KBM-7 (cell line): ENCODE measurements around the gene ZNF521.

Experiments
- DNase-seq: peaks from one replicate; pipeline ENCODE4 v3.0.0-alpha.2; 2015
- in situ Hi-C: fragments of 300-500 bp; cut with MboI; formaldehyde crosslinking; loops from 2 replicates; pipeline ENCODE4 v1.14.3; 2020; ENCODE audit warnings: low sequenced_read_pairs, low pct_unique_long_range_greater_than_20kb, mixed read lengths

The ZNF521 gene

GRCh38 chr18:25074925-25075324 is 277.0 kb downstream of the ZNF521 start:
- DNase-seq = no peak
- in situ Hi-C loops = no loop called here

GRCh38 chr18:25072205-25072604 is 279.8 kb downstream of the ZNF521 start:
- no peak for DNase-seq
- in situ Hi-C loops = no loop called here

DNA sequence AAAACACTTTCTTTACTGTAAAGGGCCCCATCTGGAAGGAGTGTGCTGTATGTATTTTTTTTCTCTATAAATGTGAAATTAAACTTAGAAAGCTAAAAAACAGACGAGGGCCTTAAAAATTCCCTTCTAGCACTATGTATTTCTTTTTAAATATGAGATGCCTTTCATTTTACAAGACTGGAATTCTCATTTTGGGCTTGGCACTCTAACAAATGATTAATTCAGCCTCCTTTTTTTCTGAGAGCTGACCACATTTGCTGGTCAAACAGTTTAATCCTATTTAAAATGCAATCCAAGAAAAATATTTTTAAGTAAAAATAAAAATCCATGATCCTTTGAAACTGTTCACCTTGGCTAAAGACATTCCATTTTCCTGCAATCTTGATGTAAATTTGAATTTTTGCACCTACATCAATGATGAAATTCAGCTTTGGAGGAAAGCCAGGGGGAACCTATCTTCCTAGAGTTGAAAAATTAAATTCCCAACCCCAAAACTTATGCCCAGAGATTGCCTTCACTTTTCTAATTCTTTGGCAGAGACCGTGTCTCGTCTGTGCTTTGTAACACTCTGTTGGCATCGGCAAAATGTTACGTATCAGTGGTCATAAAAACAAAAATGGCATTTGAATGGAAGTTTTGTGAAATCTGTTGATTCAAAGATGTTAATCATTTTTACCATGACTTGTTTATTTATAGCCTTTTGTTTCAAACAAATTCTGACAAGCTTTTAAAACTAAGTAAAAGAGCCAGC is 284.5 kb downstream of the ZNF521 start:
- no peak for DNase-seq
- in situ Hi-C loops = no loop called here

- in situ Hi-C loops = no loop called here
- DNase-seq = no peak
Measured at GRCh38 chr18:25066516-25066915, 285.4 kb downstream of the ZNF521 start.

DNA sequence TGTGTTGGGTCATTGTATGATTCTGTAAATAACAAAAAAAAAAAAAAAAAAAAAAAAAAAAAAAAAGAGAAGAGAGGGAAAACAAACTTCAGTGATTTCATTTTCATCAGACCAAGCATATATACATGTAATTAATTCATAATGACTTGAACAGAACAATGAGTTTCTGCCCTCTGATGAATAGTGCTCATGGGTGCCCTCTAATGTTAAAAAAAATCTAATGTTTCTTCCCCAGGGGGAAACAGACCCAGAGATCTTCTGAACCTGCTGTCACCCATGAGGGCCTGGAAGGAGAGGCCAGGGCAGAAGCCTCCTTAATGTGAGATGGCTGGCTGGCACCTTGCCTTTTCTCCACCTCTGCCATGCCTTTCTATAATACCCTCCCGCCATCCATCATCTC is 289.2 kb downstream of the ZNF521 start:
- in situ Hi-C loops = no loop called here
- peak; percentile 18 for DNase-seq

- no peak for DNase-seq
- in situ Hi-C loops = no loop called here
Measured at GRCh38 chr18:25061395-25061794, 290.6 kb downstream of the ZNF521 start.

GRCh38 chr18:25058521-25058920 is 293.4 kb downstream of the ZNF521 start:
- DNase-seq = peak; percentile 9
- in situ Hi-C loops = no loop called here

DNA sequence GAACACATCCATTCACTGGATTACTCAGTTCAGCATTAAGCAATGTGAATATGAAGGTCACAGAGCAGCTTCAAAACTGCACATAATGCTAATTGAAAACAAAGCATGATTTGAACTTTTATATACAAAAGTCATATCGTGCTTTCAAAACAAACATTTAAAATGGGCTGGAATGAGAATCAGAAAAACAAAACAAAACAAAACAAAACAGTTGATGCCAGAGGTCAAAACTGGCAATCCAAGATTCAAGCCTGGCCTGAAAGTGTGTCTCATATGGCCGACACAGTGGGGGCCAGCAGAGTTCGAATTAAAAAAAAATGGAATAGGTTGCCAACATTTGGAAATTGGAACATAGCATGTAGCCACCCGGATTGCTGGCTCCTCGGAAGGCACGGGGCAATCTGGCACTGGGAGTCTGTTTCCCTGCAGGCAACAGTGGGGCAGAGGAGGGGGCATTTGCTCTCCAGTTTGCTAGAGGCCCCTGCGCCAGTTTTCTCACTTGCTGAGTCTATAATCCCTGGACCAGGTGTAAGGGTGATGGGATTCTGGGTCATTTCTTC is 294.4 kb downstream of the ZNF521 start:
- in situ Hi-C loops = no loop called here
- DNase-seq = no peak

- in situ Hi-C loops = no loop called here
Measured at GRCh38 chr18:25056429-25056828, 295.5 kb downstream of the ZNF521 start.

DNA sequence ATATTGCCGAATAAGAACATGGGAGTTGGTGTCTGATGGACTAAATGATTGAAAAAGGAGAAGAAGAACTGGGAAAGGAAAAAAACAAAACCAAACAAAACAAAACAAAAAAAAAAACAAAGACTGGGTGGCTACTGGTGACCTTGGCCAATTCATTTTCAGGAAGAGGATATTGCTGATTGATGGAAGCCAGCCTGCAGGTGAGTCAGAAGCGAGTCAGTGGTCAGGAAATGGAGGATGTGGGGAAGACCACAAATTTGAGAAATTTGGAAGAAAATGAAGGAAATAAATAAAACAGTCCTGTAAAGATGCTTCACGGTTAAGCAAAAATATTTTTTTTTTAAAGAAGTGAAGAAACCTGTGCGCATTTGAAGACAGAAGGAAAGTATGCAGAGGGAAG is 296.9 kb downstream of the ZNF521 start:
- peak; percentile 19 for DNase-seq
- in situ Hi-C loops = no loop called here

More at GRCh38 chr18:25056429-25056828, 295.5 kb downstream of the ZNF521 start:
- no peak for DNase-seq

DNA sequence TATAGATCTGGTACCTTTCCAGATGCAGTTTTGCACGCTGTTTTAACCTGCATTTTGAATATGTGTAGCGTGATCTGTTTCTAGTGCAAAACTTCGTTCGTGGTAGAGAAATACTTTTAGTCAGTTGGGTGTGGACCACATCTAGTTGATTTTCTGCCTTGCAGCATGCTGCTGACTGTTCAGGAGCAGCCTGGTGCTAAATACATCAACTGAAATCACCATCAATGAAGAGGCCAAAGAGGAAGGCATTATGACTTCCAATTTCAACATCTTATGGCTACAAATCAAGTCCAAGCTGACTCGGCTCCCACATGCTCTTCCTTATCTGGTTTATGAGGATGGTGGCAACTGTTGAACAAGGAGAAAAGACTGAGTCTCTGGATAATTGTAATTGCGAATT is 298.5 kb downstream of the ZNF521 start:
- in situ Hi-C loops = no loop called here
- no peak for DNase-seq

GRCh38 chr18:25052511-25052921 is 299.4 kb downstream of the ZNF521 start:
- in situ Hi-C loops = no loop called here
- no peak for DNase-seq

GRCh38 chr18:25050605-25051004 is 301.4 kb downstream of the ZNF521 start:
- in situ Hi-C loops = no loop called here
- no peak for DNase-seq

DNA sequence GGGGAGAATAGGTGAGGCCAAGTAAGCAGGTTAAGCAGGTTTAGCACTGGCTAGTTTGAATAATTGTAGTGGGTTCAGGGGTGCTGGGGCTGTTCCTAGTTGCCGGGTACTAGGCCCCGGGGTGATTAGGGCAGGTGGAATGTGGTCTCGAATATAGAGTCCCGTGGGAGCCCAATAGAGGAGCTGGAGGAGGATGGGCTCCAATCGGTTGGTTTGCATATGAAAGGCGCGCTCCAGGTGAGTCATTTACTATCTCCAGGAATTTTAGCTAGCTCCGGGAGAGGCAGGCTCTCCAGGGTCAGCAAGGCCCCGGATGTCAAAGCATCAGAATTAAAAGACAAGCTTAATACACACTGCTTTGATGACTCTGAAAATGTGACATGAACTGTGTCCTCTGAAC is 304.0 kb downstream of the ZNF521 start:
- DNase-seq = no peak
- in situ Hi-C loops = no loop called here

GRCh38 chr18:25047421-25047820 is 304.5 kb downstream of the ZNF521 start:
- in situ Hi-C loops = no loop called here
- DNase-seq = no peak

DNA sequence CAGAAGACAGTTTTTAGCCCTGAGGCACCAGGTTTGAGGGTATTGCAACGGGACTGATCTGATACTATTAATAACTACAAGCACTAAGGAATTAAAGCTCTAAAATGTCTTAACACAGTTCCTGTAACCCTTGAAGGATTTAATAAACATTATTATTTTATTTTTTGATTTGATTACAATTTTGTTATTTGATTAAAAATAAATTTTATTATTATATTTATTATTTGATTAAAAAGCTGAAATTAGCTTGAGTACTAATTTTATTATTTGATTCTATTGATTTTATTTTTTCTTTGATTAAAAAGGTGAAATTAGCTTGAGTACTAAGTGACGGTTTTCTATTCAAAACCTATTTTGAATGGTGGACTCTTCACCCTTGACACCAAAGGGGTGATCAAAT is 307.3 kb downstream of the ZNF521 start:
- DNase-seq = no peak
- in situ Hi-C loops = no loop called here

DNA sequence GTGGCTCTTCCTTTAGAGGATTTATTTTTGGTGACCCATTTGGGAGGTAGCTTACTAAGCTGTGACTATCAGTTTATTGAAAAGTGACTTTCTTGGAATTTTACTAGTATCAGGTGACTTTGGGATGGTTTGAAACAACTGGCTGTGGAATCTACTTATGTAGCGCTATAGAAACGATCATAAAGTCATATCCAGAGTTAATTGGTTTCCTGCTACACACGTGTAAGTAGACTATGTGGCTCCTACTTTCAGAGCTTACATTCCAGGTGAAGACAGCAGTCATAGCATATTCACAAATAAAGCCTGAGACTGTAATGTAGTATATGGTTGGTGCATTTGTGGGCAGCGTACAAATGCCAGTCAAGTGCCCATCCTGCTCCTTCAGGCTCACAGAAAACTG is 308.9 kb downstream of the ZNF521 start:
- no peak for DNase-seq
- in situ Hi-C loops = no loop called here

DNA sequence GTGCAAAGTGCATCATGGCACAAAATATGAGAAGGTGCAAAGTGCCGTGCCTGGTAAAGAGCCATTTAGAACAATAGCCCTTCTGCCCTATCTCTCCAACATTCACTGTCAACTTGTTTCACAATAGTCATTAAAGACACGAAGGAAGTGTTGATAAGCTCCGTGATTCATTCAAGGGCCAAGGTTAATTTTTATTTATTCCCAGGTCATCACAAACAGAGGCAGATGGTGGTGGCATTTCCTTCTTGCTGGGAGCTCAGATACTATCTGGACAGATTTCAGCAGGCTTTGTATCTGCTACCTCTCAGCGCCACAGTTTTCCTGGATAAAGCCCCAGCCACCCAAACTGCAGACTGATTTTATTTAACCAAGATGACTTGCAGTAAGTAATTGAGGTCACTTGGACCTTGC is 309.3 kb downstream of the ZNF521 start:
- DNase-seq = no peak
- in situ Hi-C loops = no loop called here

DNA sequence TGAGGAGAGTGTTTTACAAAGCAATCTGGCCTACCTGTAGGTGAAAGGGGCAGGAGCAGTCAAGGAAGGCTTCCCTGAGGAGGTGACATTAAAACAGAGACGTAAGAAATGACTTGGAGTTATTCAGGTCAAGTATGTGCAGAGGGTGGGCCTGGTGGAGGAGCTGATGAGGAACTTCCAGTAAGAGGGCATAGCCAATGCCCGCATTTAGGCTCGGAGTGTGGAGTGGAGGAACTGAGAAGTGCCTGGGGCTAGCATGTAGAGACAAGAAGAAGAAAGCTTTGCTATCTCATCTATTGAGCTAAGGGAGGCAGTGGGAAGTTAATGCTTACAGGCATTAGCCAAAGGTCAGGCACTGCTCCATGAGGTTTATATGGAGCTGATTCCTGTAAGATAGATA is 312.2 kb downstream of the ZNF521 start:
- in situ Hi-C loops = no loop called here
- DNase-seq = no peak

DNA sequence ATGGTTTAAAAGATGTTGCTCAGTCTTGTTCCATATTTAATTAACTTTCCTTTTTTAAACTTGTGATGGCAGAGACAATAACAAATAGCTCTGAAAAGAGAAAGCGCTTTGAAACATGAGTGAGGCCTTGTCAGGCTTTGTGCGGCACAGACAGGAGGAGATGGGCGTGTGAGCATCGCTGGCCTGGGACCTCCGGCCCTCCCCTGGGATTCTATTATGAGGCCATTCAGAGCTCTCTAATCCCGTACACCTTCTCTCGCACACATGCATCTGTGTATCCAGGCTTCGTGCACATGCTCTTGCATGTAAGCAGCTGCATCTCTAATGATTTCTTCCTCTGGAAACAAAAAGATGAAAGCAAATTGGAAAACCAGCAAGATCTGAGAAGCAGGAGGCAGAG is 313.7 kb downstream of the ZNF521 start:
- no peak for DNase-seq
- in situ Hi-C loops = no loop called here
